ENCODE data around the gene NPAS3. TPM values are rescaled to one million over a fixed set of nuclear protein-coding genes. Genes with fewer than 3 reads are reported as not detected.

NPAS3 gene
- total RNA-seq, 2 experiments from 2014 or later = not detected

DNA sequence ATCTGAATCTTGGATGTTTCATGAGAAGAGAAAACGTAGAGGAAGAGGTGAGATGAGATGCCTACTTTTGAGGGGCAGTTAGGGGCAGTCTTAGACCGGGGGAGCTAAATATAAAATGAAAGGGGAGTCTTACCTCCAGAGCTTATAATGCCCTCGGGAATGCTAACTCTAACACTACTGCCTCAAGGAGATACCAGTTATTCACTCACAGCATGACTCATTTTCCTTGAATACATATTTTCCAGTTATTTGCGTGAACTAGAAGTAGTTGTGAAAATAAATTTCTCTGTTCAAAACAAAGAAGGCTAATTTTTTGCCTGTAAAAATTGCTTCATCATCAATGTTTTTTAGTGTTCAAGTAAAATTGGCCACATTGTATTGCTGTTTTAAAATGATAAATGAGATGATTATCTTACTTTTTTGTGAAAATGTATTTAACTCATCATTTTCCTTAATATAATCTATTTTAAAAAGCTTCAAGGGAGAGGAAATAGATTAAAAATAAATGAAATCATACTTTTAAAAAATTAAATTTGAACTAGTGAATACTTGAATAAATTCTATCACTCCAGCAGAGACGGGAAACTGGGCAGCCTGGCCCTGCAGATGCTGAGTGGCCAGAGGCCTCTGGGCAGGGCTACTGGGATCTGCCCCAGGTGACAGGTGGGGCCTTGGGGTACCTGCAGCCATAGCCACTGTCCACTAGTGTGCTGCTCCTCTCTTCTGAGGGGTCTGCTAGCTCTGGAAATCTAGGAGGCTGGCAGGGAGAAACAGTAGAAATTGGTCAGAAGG is 672.9 kb downstream of the NPAS3 start:
- Histone ChIP-seq H3K36me3 (ENCODE audit: insufficient read depth, low read length) (no peaks in the 10 kb centered on the region), H3K4me1 (ENCODE audit: insufficient read depth, low read length, poor library complexity, severe bottlenecking) (no peaks in the 10 kb centered on the region), H3K4me2 (ENCODE audit: low read length) (no peak overlapping the region), H2AFZ (ENCODE audit: low read length) (no peak overlapping the region), H3K27ac (ENCODE audit: low read depth, low read length, poor library complexity, severe bottlenecking) (no peak overlapping the region), H3K79me2 (ENCODE audit: insufficient read depth, low read depth, low read length) (no peaks in the 10 kb centered on the region), H4K20me1 (ENCODE audit: insufficient read depth, low read length) (no peaks in the 10 kb centered on the region), H3K9me3 (ENCODE audit: low read length) (no peaks in the 10 kb centered on the region), H3K4me3 (ENCODE audit: low read depth, low read length, poor library complexity, severe bottlenecking) (no peak overlapping the region), H3K9me2 (ENCODE audit: insufficient read depth, low read length) (no peaks in the 10 kb centered on the region)
- CTCF ChIA-PET (ENCODE audit: unreplicated experiment) = no interaction called here
- POLR2A ChIA-PET = interaction anchor here (0.5 to 1.2 kb wide), 2 partner anchors 10 to 32 kb away, joined by 3 read pairs; no protein-coding TSS in a partner anchor
- TF ChIP-seq, protein P1, sequence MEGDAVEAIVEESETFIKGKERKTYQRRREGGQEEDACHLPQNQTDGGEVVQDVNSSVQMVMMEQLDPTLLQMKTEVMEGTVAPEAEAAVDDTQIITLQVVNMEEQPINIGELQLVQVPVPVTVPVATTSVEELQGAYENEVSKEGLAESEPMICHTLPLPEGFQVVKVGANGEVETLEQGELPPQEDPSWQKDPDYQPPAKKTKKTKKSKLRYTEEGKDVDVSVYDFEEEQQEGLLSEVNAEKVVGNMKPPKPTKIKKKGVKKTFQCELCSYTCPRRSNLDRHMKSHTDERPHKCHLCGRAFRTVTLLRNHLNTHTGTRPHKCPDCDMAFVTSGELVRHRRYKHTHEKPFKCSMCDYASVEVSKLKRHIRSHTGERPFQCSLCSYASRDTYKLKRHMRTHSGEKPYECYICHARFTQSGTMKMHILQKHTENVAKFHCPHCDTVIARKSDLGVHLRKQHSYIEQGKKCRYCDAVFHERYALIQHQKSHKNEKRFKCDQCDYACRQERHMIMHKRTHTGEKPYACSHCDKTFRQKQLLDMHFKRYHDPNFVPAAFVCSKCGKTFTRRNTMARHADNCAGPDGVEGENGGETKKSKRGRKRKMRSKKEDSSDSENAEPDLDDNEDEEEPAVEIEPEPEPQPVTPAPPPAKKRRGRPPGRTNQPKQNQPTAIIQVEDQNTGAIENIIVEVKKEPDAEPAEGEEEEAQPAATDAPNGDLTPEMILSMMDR (conservative IDR thresholded peaks at IDR 0.05; ENCODE audit: low read length) = no peak
- no peak for TF ChIP-seq EZH2phosphoT487 (IDR thresholded peaks at IDR 0.05; ENCODE audit: borderline replicate concordance, low read depth, low read length)
- DNase-seq (ENCODE audit: low spot score) = no peak
- BruUV-seq (replicated peaks) = no TSS peak
- intact Hi-C loops (cut with micrococcal nuclease; ENCODE audit: unreplicated experiment) = no loop called here

DNA sequence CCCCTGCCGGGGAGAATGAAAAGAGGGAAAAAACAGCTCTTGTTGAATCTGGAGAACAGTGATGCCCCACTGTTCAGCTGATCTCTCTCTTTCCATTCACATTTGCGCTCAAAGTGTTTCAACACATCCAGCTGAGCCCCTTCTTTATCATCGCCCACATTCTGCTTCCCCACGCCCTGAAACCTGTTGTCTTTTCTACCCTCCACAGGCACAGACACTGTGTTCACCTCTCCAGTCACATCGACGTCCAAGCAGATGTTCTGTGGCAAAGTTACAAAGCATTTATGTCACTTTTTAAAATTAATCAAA is 673.5 kb downstream of the NPAS3 start:
- Histone ChIP-seq H3K9me2 (ENCODE audit: insufficient read depth, low read length) (no peaks in the 10 kb centered on the region), H4K20me1 (ENCODE audit: insufficient read depth, low read length) (no peaks in the 10 kb centered on the region), H2AFZ (ENCODE audit: low read length) (no peak overlapping the region), H3K4me1 (ENCODE audit: insufficient read depth, low read length, poor library complexity, severe bottlenecking) (no peaks in the 10 kb centered on the region), H3K27ac (ENCODE audit: low read depth, low read length, poor library complexity, severe bottlenecking) (no peak overlapping the region), H3K4me3 (ENCODE audit: low read depth, low read length, poor library complexity, severe bottlenecking) (no peak overlapping the region), H3K36me3 (ENCODE audit: insufficient read depth, low read length) (no peaks in the 10 kb centered on the region), H3K9me3 (ENCODE audit: low read length) (no peaks in the 10 kb centered on the region), H3K79me2 (ENCODE audit: insufficient read depth, low read depth, low read length) (no peaks in the 10 kb centered on the region), H3K4me2 (ENCODE audit: low read length) (no peak overlapping the region)
- intact Hi-C loops (cut with micrococcal nuclease; ENCODE audit: unreplicated experiment) = no loop called here
- TF ChIP-seq, protein P1 (conservative IDR thresholded peaks at IDR 0.05; ENCODE audit: low read length) = no peak
- no peak for TF ChIP-seq EZH2phosphoT487 (IDR thresholded peaks at IDR 0.05; ENCODE audit: borderline replicate concordance, low read depth, low read length)
- DNase-seq (ENCODE audit: low spot score) = no peak
- no TSS peak for BruUV-seq (replicated peaks)
- ChIA-PET CTCF (ENCODE audit: unreplicated experiment) (no interaction called here), POLR2A (interaction anchor here (1.2 kb wide), 1 partner anchor 11 kb away, joined by 3 read pairs; no protein-coding TSS in a partner anchor)

DNA sequence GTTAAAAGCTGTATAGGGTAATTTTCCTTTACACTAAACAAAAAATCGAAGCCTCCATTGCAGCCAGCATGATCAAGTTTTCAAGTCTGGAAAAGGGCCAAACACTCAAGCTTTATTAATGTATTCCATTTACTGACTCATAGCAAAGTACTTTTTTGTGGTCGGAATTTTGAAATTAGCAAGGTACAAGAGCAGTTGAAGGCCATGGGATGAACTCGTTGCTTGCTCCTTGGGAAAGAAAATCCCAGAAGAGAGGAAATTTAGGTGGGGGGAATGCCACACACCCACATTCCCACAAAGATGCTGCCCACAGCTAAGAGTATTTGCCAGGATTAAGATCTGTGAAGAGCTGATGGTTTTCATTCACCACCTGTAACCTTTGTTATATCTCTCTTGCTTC is 678.5 kb downstream of the NPAS3 start:
- no peak overlapping the region for H3K4me2 ChIP-seq (ENCODE audit: low read length)
- no peak overlapping the region for H3K27ac ChIP-seq (ENCODE audit: low read depth, low read length, poor library complexity, severe bottlenecking)
- DNase-seq (ENCODE audit: low spot score) = no peak
- H3K79me2 ChIP-seq (ENCODE audit: insufficient read depth, low read depth, low read length) = no peaks in the 10 kb centered on the region
- intact Hi-C loops (cut with micrococcal nuclease; ENCODE audit: unreplicated experiment) = no loop called here
- H3K36me3 ChIP-seq (ENCODE audit: insufficient read depth, low read length) = no peaks in the 10 kb centered on the region
- no TSS peak for BruUV-seq (replicated peaks)
- H2AFZ ChIP-seq (ENCODE audit: low read length) = no peak overlapping the region
- no peak overlapping the region for H3K4me3 ChIP-seq (ENCODE audit: low read depth, low read length, poor library complexity, severe bottlenecking)
- no peaks in the 10 kb centered on the region for H3K9me3 ChIP-seq (ENCODE audit: low read length)
- ChIA-PET POLR2A (no interaction called here), CTCF (ENCODE audit: unreplicated experiment) (no interaction called here)
- no peaks in the 10 kb centered on the region for H3K9me2 ChIP-seq (ENCODE audit: insufficient read depth, low read length)
- H4K20me1 ChIP-seq (ENCODE audit: insufficient read depth, low read length) = no peaks in the 10 kb centered on the region
- H3K4me1 ChIP-seq (ENCODE audit: insufficient read depth, low read length, poor library complexity, severe bottlenecking) = no peaks in the 10 kb centered on the region
- TF ChIP-seq, protein P1 (conservative IDR thresholded peaks at IDR 0.05; ENCODE audit: low read length) = no peak
- no peak for TF ChIP-seq EZH2phosphoT487 (IDR thresholded peaks at IDR 0.05; ENCODE audit: borderline replicate concordance, low read depth, low read length)
